ENCODE results near the gene BHMT. TPM values are rescaled to one million over a fixed set of nuclear protein-coding genes. Genes with fewer than 3 reads are reported as not detected.
"Not testable (repeated sequence)": the region's sequence is repeated elsewhere in the genome, so short reads cannot be mapped to it uniquely, and the experiment has no call there.

BHMT gene
- polyA plus RNA-seq, 1 donor, result 0.87 TPM

GRCh38 chr5:79171635-79172245, 60.1 kb downstream of the BHMT start:
- Histone ChIP-seq H3K4me3 (ENCODE audit: low read length) (no peak overlapping the region), H3K36me3 (ENCODE audit: control insufficient read depth, insufficient read depth, low read length) (no peaks in the 10 kb centered on the region), H3K9me3 (ENCODE audit: control insufficient read depth, low read depth, low read length) (no peaks in the 10 kb centered on the region), H3K4me1 (ENCODE audit: control insufficient read depth, insufficient read depth, low read length) (peaks cover 4% of the 10 kb centered on the region), H3K27ac (ENCODE audit: low read length) (no peak overlapping the region), H3K27me3 (ENCODE audit: control insufficient read depth, insufficient read depth, low read length) (no peaks in the 10 kb centered on the region)
- WGBS (ENCODE audit: insufficient coverage, low lambda C conversion rate), result no CpG with 5 or more reads among the region's 6 CpGs
- DNase-seq, result no peak

- H3K36me3 ChIP-seq (ENCODE audit: control insufficient read depth, insufficient read depth, low read length), result no peaks in the 10 kb centered on the region
- WGBS (ENCODE audit: insufficient coverage, low lambda C conversion rate), result no CpG with 5 or more reads among the region's 1 CpG
- no peak for DNase-seq
- H3K27ac ChIP-seq (ENCODE audit: low read length), result no peak overlapping the region
- no peaks in the 10 kb centered on the region for H3K9me3 ChIP-seq (ENCODE audit: control insufficient read depth, low read depth, low read length)
- H3K4me1 ChIP-seq (ENCODE audit: control insufficient read depth, insufficient read depth, low read length), result peaks cover 4% of the 10 kb centered on the region
- no peaks in the 10 kb centered on the region for H3K27me3 ChIP-seq (ENCODE audit: control insufficient read depth, insufficient read depth, low read length)
- no peak overlapping the region for H3K4me3 ChIP-seq (ENCODE audit: low read length)
Observed at GRCh38 chr5:79172269-79172668, 60.7 kb downstream of the BHMT start.

- Histone ChIP-seq H3K36me3 (ENCODE audit: control insufficient read depth, insufficient read depth, low read length) (no peaks in the 10 kb centered on the region), H3K27me3 (ENCODE audit: control insufficient read depth, insufficient read depth, low read length) (no peaks in the 10 kb centered on the region), H3K4me1 (ENCODE audit: control insufficient read depth, insufficient read depth, low read length) (peaks cover 4% of the 10 kb centered on the region), H3K27ac (ENCODE audit: low read length) (no peak overlapping the region), H3K4me3 (ENCODE audit: low read length) (no peak overlapping the region), H3K9me3 (ENCODE audit: control insufficient read depth, low read depth, low read length) (no peaks in the 10 kb centered on the region)
- no peak for DNase-seq
- WGBS (ENCODE audit: insufficient coverage, low lambda C conversion rate), result 40% methylated on average over 1 of the region's 6 CpGs
Observed at GRCh38 chr5:79173626-79174025, 62.0 kb downstream of the BHMT start.

- not testable (repeated sequence) for H3K36me3 ChIP-seq (ENCODE audit: control insufficient read depth, insufficient read depth, low read length); DNase-seq; H3K27ac ChIP-seq (ENCODE audit: low read length); H3K4me1 ChIP-seq (ENCODE audit: control insufficient read depth, insufficient read depth, low read length); H3K27me3 ChIP-seq (ENCODE audit: control insufficient read depth, insufficient read depth, low read length); H3K4me3 ChIP-seq (ENCODE audit: low read length); H3K9me3 ChIP-seq (ENCODE audit: control insufficient read depth, low read depth, low read length)
- WGBS (ENCODE audit: insufficient coverage, low lambda C conversion rate), result 80% methylated on average over 1 of the region's 4 CpGs
Observed at GRCh38 chr5:79180449-79180848, 68.8 kb downstream of the BHMT start.

GRCh38 chr5:79181419-79182022, 69.9 kb downstream of the BHMT start:
- no CpG with 5 or more reads among the region's 1 CpG for WGBS (ENCODE audit: insufficient coverage, low lambda C conversion rate)
- no peak overlapping the region for H3K27ac ChIP-seq (ENCODE audit: low read length)
- H3K9me3 ChIP-seq (ENCODE audit: control insufficient read depth, low read depth, low read length), result no peaks in the 10 kb centered on the region
- H3K4me3 ChIP-seq (ENCODE audit: low read length), result no peak overlapping the region
- H3K4me1 ChIP-seq (ENCODE audit: control insufficient read depth, insufficient read depth, low read length), result peaks cover 6% of the 10 kb centered on the region
- H3K27me3 ChIP-seq (ENCODE audit: control insufficient read depth, insufficient read depth, low read length), result no peaks in the 10 kb centered on the region
- no peak for DNase-seq
- no peaks in the 10 kb centered on the region for H3K36me3 ChIP-seq (ENCODE audit: control insufficient read depth, insufficient read depth, low read length)

Other genes starting within 250 kb of the BHMT start
- 17.9 TPM for gene ARSB, start 126.5 kb upstream of the BHMT start, polyA plus RNA-seq
- 1.3 TPM for gene DMGDH, start 42.1 kb upstream of the BHMT start, polyA plus RNA-seq
- gene BHMT2, start 42.0 kb upstream of the BHMT start, polyA plus RNA-seq, result 2.8 TPM
- gene JMY, start 124.3 kb downstream of the BHMT start, polyA plus RNA-seq, result 9.2 TPM